ENCODE data around the gene TBC1D14.

The TBC1D14 gene

DNA sequence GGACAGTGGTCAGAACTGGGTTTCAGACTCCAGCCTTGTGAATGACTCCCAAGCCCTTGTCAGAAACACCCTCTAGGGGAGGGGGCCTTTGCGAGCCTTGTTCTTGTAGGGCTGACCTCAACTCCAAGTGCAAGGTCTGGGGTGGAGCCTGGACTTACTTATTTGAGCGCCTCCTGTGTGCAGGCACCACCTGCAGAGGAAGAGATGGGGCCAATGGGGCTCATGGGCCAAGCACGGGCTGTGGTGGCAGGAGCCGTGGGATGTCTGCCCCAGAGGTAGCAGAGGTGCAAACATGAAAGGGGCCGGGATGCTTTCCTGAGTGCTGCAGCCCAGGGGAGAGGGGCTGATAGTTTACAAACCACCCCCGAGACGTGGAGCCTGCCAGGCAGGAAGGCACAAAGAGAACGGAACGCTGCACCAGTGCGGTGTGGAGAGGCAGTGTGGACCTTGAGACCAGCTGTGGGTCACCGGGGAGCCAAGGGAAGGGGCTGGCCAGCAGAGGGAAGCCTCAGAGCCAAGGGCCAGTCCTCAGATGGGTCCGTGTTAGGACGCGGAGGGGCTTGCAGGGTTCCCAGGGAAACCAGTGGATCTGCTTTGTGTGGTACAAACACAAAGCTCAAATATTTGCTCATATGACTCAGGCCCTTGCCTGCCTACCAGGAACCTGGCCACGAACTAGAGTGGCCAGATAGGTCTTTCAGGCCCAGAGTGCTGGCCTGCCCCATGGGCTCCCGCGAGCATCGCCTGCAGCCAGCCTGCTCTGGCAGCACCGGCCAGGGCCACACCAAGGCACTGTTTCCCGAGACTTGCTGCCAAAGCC, 124.8 kb downstream of the TBC1D14 start:
- in situ Hi-C loops (cut with MboI; ENCODE audit: low sequenced_read_pairs) = no loop called here

DNA sequence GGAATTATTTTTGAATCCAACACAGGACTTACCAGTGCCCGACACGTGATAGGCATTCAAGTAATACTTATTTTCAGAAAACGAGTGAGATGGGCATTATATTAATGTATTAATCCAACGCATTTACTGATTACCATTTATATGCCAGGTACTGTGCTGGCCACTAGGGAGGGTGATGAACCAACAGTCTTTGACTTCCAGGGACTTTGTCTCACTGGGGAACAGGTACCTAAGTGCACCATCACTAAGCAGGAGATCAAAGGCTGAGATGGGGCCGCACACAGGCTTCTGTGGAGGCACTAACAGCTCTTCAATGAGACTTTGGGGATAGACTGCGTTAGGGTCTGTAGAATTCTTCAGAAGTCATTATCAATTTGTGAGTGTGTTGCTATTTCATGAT, 127.8 kb downstream of the TBC1D14 start:
- in situ Hi-C loops (cut with MboI; ENCODE audit: low sequenced_read_pairs) = no loop called here

DNA sequence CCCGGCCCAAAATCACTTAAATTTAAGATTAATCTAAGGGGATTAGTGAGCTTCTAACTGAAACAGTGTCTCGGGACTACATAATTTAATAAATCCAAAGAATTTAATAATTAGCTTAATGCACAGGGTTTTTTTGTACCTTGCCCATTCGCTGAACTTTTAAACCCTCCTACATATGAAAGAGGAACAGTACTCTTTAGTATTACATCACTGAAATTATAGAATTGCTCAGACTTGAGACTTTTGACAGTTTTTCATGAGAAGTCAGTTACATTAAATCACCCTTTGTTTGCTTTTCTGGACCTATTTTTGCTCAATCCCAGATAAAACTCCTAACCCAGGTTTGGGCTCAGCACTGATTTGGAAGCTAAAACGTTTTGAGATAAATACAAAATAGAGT, 131.1 kb downstream of the TBC1D14 start:
- in situ Hi-C loops (cut with MboI; ENCODE audit: low sequenced_read_pairs) = no loop called here

- in situ Hi-C loops (cut with MboI; ENCODE audit: low sequenced_read_pairs) = no loop called here
These were observed 131.6 kb downstream of the TBC1D14 start for GRCh38 chr4:7041246-7041645.

DNA sequence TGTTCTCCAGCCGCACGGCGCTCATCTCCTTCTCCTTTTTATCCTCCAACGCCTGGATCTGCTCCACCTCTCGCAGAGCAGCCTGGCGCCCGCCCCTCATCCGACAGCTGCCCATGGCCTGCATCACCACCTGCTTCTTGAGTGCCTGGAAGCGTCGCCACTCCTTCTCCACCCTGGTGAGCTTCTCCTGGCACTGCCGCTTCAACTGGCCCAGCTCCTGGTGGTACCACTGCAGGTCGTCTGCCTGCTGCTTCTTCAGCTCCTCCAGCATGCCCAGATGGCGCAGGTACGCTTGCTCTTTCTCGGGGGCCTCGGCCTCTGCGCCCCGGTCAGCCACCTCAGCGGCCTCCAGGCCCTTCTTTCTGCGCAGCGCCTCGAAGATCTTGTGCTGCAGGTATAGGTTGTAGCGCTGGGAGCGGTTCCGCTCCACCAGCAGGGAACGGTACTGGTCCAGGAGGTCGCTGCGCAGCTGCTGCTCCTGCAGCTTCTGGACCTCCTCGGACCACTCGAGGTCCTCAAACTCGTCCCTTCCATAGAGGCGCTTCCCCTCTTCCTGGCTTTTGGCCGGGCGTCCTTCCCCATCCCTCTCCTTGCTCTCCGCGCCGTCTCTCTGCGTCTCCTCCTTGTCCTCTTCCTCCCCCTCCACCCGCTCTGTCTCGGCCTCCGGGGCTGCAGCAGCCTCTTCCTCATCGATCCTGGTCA, 132.3 kb downstream of the TBC1D14 start:
- in situ Hi-C loops (cut with MboI; ENCODE audit: low sequenced_read_pairs) = no loop called here

DNA sequence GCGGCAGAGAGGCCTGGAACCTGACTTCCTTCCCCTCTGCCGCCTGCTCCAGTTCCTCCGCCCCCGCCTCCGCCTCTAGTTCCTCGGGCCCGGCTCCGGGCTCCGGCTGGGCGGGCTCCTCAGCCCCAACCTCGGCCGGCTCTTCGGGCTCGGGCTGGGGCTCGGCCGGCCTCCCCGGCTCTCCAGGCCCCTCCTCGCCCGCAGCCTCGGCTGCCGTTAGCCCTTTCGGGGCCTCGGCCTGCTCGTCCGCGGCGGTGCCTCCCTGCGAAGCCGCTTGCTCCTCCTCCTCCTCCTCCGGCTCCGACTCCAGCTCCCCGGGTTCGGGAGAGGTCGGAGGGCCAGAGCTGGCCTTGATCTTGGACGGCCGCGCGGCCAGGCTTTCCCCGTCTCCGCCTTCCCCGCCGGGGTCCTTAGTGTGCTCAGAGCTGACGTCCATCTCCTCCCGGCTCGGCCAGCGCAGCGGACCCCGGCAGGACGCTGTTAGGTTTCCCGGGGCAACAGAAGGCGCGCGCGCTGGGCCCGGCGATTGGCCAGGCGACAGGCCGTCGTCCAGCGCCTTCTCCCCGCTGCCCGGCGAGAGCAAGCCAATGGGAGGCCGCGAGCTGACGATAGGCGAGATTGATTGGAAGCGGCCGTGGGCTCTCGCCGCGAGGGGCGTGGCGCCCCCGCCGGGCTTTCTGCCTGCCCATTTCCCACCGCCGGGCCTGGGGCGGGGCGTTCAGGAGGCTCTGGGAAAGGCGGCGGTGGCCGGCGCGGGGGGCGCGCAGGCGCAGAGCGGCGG, 133.1 kb downstream of the TBC1D14 start:
- in situ Hi-C loops (cut with MboI; ENCODE audit: low sequenced_read_pairs) = no loop called here

- in situ Hi-C loops (cut with MboI; ENCODE audit: low sequenced_read_pairs) = no loop called here
These were observed 133.9 kb downstream of the TBC1D14 start, which contains the start of gene TADA2B for GRCh38 chr4:7043284-7044136. Gene TADA2B (plus strand): TSS chr4:7043372. CDS start chr4:7043580, 208 bp downstream.

- in situ Hi-C loops (cut with MboI; ENCODE audit: low sequenced_read_pairs) = no loop called here
These were observed 134.7 kb downstream of the TBC1D14 start for GRCh38 chr4:7044137-7044930.

DNA sequence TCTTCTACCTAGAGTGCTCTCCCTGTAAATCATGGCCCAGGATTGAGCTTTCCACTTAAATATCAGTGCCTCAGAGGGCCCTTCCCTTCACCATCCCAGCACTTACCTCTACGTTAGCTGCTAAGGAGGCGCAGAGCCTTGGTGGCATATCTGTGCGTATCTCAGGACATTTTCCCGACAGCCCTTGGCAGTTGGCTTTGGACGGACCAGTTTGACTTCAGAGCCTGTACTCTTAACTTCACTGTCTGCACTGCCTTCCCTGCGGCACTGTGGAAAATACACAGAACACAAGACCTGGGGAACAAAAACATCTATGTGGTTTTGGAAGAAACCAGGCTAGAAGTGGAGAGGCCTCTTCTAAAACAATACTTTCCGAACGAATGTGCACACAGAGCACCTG, 135.9 kb downstream of the TBC1D14 start:
- in situ Hi-C loops (cut with MboI; ENCODE audit: low sequenced_read_pairs) = no loop called here

DNA sequence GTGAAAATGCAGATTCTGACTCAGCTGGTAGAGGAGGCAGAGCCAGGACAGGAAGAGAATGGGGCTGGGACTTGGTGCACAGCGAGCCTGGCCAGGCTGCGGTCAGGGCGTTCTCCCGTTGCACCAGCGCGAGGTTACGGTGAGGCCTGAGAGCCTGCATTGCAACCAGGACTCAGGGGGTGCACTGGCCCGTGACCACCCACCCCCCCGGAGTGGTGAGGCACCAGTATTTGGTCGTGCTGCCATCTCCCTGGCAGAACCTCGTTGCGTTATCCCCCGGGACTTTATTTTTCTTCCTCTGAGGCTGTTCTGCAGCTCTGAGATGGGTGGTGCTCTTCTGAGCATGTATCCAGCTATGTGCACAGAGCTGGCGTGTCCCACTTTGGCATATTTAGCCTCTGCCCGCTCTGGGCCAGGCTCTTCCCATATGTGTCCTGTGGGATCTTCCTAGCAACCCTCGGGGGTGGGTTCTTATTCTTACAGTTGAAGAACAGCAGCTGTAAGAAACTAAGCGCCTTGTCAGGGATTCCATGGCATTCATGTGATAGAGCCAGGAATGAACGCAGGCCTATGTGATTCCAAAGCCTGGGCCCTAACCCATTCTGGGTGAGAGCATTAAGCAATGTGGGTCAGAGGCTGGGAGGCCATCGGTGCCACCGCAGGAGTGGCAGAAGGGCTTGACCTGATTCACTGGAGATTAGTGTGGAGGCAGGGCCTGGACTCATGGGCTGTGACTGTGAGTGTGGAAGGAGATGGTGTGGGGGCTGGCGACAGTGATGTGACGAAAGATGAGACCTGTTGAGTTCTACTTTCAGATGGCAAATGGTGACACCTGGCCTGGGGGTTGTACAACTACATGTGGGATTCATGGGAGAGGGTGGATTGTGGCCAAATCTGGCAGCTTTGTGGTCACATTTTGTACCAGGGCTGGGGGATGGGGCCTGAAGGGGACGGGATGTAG, 136.6 kb downstream of the TBC1D14 start:
- in situ Hi-C loops (cut with MboI; ENCODE audit: low sequenced_read_pairs) = no loop called here

DNA sequence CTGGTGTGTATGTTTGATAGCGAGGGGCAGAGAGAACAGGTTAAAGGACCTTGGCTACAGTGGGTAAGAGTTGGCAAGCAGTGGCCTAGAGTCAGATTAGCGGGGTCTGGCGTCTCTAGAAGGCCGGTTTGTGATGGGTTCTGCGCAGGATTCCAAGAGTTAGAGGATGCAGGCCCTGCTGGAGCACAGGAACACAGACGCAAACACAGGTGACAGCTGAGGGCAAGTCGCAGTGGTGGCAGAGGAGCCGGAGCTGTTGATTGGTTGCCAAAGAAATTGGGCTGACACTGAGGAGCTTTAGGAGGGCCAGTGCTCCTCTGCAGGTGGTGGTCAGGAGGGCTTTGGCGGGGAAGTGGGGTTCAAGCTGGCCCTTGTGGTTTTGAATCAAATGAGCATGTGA, 137.3 kb downstream of the TBC1D14 start:
- in situ Hi-C loops (cut with MboI; ENCODE audit: low sequenced_read_pairs) = no loop called here

DNA sequence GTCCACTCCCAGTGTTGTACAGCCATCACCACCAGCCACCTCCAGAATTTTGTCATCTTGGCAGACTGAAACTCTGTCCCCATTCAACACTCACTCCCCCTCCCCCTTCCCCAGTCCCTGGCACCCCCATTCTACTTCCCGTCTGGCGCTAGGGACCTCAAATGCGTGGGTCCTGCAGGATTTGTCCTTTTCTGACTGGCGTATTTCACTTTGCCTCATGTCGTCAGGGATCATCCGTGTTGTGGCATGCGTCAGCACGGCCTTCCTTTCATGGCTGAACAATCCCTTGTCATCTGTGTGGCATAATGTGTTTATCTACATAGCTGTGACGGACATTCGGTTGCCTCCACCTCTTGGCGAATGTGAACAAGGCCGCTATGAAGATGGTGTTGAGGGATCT, 139.0 kb downstream of the TBC1D14 start:
- in situ Hi-C loops (cut with MboI; ENCODE audit: low sequenced_read_pairs) = no loop called here

DNA sequence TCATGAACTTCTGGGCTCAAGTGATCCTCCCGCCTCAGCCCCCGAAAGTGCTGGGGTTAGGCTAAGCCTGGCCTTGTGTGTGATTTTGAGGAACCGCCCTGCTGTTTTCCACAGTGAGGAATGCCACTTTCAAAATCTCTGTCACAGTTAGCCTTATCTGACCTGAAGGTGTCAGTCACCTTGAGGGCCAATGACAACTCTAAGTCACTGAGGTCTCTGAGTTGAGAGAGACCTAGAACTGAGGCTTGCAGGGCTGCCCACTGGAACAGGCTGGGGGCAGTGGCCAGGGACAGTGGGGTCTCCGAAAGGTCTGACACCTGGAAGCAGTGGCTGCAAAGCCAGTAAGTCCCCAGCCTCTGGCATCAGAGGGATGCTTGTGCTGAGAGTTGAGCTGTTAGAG, 139.7 kb downstream of the TBC1D14 start:
- in situ Hi-C loops (cut with MboI; ENCODE audit: low sequenced_read_pairs) = no loop called here

- in situ Hi-C loops (cut with MboI; ENCODE audit: low sequenced_read_pairs) = no loop called here
These were observed 140.1 kb downstream of the TBC1D14 start for GRCh38 chr4:7049739-7050138.

DNA sequence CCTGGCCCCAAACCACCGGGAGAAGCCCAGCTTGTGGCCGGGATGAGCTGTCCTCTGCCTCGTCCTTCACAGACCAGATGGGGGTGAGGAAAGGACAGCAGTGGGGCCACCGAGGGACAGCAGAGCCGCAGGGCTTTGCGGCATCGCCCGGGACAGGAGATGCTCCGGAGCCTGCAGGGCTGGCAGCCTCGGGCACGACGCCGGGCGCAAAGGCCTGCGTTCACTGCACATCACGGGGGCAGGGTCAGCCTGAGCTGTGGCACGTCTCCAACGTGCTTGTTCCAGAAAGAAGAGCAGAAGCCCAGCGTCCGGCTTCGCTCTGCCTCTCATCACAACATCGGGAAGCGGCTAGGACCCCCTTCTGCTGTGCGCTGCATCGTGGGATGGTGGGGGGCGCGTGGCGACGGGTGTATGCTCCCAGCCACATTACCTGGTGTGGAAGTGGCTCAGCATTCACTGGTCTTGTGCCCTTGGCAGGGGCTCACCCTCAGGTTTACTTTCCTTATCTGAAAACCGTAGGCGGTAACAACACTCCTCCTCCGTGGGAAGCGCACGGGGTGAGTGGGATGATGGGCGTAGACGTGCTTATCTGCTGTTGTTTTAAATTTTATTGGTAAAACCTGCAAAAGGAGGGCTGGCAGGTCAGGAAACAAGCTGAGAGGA, 141.0 kb downstream of the TBC1D14 start:
- in situ Hi-C loops (cut with MboI; ENCODE audit: low sequenced_read_pairs) = no loop called here

DNA sequence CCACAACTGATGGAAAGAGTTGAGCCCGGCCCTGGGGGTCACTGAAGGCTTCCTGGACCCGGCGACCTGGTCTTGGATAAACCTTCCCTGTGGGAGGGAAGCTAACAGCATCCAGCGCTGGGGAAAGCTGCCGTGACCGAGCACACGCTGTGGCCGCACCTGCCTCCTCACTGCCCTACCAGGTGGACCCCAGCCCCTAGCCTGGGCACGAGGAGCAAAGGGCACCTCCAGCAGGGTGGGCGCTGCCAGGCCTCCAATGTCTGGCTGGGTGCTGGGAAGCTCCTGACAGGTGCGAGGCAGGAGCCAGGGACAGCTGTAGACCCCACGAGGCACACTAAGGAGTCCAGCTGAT, 141.5 kb downstream of the TBC1D14 start:
- in situ Hi-C loops (cut with MboI; ENCODE audit: low sequenced_read_pairs) = no loop called here

GRCh38 chr4:7051905-7052304, 142.3 kb downstream of the TBC1D14 start:
- in situ Hi-C loops (cut with MboI; ENCODE audit: low sequenced_read_pairs) = no loop called here

DNA sequence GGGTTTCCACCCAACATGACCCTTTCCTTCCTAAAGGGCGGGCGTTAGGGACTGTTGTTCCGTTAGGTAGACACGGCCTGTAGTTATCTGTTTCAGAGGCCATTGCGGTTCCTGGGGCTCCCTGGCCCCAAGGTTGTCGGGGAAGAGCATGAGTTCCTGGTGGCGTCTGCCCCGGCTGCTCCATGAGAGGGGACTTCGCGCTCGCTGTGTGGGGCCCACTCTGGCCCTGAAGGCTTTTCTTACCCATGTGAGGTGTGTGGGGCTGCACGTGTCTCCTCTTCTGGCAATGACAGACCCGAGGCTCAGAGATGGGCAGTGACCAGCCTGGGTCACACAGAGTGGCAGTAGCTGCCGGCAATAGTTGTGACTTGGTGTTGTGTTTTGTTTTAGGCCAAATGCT, 142.7 kb downstream of the TBC1D14 start:
- in situ Hi-C loops (cut with MboI; ENCODE audit: low sequenced_read_pairs) = no loop called here

Measured in HL-60/S4 (cell line).